Anterior cingulate cortex (tissue), 58 donors: ENCODE data around the gene NYNRIN.

Experiments used
- DNase-seq, 58 donors: peaks; one replicate each; lab custom pipeline; 2025; lab: John Stamatoyannopoulos, UW

The NYNRIN gene

DNA sequence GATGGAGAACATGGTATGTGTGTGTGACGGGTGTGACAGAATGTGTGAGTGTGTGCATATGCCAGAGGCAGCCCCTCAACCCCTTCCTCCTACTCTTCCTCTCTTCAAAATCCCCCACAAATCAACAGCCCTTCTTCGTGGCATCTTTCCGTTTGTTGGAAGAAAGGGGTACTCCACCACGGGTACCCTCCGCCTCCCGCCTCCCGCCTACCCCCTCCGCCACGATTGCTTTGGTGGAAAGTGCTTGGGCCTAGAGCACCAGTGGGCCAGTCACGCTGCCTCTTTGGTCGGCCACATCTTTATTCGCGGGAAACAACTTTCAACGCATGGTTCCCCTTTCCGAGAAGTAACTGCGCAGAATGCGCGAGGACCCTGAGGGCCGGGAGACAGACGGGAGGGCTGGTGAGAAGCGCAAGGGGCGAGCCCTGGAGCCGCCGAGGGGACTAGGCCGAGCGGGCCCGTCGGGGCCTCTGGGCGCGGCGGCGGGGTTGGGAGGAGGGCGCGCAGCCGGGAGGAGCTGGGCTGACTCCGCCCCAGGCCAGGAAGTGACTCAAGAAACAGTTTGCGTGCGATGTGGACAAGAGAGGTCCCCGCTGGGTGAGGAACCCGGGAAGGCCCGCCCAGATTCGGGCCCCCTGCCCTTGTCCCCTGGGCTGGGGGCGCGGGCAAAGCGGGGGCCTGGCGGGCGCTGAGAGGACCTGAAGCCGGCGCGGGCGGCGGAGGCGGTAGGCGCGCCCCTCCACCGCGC, 30.8 kb downstream of the NYNRIN start, which contains the start of the genes CBLN3 and KHNYN:
CBLN3 (minus strand) TSS at position 274 of the 748 bp plus-strand sequence. CDS start 614 bp downstream, outside the sequence.
KHNYN (plus strand) TSS at position 560 of the 748 bp plus-strand sequence. CDS start 777 bp downstream, outside the sequence.
- peak in 54 of 58 donors; percentile 21 to 88 (median 70) for DNase-seq

- peak in 31 of 58 donors; percentile 38 to 78 (median 60) for DNase-seq
Observed at GRCh38 chr14:24430143-24430681, 31.4 kb downstream of the NYNRIN start.

DNA sequence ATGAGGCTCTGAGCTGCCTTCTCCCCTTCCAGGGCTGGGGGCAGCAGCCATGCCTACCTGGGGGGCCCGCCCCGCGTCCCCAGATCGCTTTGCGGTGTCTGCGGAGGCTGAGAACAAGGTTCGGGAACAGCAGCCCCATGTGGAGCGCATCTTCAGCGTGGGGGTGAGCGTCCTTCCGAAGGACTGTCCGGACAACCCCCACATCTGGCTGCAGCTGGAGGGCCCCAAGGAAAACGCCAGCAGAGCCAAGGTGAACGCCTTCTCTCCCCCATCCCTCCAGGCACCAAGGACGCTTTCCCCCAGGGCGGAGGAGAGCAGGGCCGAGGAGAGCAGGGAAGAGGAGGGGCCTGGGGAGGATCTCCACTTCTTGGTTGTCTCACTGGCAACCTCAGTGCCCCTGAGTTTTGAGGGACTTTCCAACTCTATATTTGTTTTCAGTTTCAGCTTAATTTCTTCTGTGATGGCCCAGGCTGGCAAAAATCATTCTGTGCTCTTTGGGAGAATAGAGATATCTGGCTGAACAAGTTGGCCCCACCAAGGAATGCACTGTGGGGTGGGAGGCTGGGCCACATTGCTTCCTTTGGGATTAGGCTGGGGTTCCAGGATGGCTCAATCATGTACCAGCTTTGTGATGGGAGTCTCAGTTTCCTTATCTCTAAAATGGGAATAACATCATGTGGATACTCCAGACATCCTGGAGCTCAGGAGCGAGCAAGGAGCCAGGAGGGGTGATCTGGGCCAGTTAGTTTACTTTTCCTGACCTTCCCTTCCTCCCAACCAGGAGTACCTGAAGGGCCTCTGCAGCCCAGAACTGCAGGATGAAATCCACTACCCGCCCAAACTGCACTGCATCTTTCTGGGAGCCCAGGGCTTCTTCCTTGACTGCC, 32.1 kb downstream of the NYNRIN start:
- DNase-seq: no peak

DNA sequence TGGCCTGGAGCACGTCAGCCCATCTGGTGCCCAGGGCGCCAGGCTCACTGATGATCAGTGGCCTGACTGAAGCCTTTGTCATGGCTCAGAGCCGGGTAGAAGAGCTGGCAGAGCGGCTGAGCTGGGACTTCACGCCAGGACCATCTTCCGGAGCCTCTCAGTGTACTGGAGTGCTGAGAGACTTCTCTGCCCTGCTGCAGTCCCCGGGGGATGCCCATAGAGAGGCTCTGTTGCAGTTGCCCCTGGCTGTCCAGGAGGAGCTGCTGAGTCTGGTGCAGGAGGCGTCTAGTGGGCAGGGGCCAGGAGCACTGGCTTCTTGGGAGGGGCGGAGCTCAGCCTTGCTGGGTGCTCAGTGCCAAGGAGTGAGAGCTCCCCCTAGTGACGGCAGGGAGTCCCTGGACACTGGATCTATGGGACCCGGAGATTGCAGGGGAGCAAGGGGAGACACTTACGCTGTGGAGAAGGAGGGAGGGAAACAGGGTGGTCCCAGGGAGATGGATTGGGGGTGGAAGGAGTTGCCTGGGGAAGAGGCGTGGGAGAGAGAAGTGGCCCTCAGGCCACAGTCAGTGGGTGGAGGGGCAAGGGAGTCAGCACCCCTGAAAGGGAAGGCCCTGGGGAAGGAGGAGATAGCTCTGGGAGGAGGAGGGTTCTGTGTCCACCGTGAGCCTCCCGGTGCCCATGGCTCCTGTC, 32.9 kb downstream of the NYNRIN start:
- DNase-seq: peak in 52 of 58 donors; percentile 30 to 85 (median 60)

- DNase-seq: no peak
Observed at GRCh38 chr14:24432259-24433131, 33.7 kb downstream of the NYNRIN start.

DNA sequence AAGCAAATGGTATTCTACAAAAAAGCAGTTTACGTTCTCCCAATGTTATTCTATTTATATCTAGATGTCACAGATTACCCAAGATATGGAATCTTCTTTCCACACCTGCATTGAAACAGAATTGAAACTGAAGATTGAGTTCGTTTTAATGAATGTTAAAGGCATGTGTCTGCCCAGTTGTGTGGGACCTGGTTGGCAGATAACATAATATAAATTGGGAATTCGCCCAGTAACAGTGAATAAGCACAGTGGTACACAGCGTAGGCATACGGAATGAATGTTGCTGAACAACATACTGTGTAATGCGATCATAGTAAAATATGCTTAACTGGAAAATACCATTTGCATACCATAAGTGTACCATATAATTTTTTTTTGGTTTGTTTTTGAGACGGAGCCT, 35.2 kb downstream of the NYNRIN start:
- no peak for DNase-seq

- DNase-seq: no peak
Observed at GRCh38 chr14:24434676-24435075, 35.9 kb downstream of the NYNRIN start.

DNA sequence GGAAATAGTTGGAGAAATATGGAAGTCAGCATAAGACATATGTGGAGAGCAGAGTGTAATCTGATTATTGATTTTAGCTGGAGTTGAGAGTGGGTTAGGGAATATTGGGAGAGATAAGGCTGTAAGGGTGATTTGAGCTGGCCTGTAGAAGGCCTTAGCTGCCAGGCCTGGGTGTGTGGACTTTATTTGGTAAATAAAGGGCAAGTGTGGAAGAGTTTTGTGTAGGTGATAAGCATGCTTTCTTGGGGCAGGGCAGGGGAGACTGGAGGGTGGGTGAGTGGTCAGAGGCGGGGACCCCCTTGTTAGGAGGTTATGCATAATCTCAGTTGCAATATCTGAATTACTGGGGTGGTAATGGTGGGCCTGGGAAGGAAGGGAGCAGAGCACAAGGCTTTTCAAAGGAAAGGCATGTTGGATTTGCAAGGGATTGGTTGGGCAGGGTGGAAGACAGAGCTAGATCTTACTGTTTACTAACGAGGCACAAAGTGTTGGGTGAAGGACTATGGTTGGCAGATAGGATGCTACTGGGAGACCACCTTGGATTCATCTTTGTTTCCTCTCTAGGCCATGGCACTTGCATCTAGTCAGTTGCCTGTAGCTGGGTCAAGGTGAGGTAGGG, 36.5 kb downstream of the NYNRIN start:
- no peak for DNase-seq

GRCh38 chr14:24435998-24436354, 37.2 kb downstream of the NYNRIN start:
- no peak for DNase-seq

GRCh38 chr14:24436355-24437019, 37.7 kb downstream of the NYNRIN start:
- peak in 23 of 58 donors; percentile 9 to 67 (median 26) for DNase-seq

- no peak for DNase-seq
Observed at GRCh38 chr14:24437020-24437735, 38.4 kb downstream of the NYNRIN start.

- DNase-seq: no peak
Observed at GRCh38 chr14:24437736-24438067, 38.9 kb downstream of the NYNRIN start.

DNA sequence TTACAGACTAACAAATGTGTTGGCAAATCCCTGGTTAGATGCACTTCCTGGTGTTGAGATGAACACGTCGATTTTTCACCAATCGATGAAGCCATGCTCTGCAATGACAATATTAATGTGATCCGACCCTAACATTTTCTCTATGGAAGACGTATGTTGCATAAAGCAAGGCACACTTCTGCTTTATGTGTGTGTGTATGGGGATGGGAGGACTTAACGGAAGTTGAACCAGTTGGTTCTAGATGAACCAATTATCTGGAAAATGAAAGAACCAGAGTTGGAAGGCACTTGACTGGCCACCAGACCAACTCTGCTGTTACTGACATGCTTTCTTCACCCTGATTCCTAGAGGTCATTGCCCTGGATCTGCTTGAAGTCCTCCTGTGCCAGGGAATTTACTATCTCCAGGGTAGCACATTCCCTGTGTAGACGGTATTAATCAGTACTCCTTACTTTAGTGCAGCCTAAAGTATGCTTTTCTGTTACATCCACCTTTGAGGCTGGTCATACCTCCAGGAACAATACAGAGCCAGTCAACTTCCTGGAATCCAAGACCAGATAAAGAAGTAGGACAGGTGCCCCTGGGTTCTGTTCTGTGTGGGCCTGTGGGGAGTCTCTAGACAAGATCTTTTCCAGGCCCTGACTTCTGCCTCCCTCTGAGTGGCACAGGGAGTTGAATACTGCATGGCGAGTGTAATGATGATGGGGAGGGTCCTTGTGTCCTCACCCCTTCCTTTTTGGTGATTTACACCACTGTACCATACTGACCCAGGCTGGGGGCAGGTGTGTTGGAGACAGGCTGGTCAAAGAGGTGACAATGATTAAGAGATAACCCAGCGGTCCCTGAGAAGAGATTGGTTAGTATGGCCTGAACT, 39.7 kb downstream of the NYNRIN start:
- DNase-seq: no peak

DNA sequence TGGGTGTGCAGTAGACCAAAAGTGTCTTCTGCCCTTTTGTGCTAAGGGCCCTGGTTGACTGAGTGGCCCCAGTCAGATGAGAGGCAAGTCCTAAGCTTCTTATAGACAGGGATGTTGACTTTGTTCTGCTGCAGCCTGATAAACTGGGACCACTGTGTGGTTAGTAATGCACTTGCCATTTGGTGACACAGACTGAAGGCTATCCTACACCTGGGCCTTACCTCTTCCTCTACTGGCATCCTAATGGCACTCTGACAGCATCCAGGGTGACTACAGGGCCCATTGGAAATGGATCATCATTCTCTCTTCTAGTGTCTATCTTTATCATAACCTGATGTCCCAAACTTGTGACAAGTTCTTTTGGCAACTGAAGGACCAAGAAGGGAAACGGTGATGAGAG, 40.5 kb downstream of the NYNRIN start:
- no peak for DNase-seq

- no peak for DNase-seq
Observed at GRCh38 chr14:24439830-24440605, 41.2 kb downstream of the NYNRIN start.
